CD4-positive, alpha-beta T cell (primary cell): ENCODE results near the gene SNRPD1. TPM values are rescaled to one million over a fixed set of nuclear protein-coding genes. Genes with fewer than 3 reads are reported as not detected.
A peak's percentile ranks its signal among the peaks of the same experiment; 100 is the strongest.
"Not testable (repeated sequence)": the region's sequence is repeated elsewhere in the genome, so short reads cannot be mapped to it uniquely, and the experiment has no call there.

Experiments
- ATAC-seq: fragments of 200-7000 bp; cut with Tn5 transposase; one replicate; pipeline ENCODE4 v1.10.0; 2022; ENCODE audit warnings: mild to moderate bottlenecking; ENCODE audit not compliant: poor library complexity
- CTCF ChIA-PET: fragments of 350-600 bp; sonication (Branson Sonifier 250); formaldehyde crosslinking; loops from one replicate; lab custom pipeline; 2021; ENCODE audit warnings: antibody characterized with exemption, inconsistent platforms; lab: Charles Lee
- POLR2A ChIA-PET: fragments of 350-600 bp; sonication (Branson Sonifier 250); formaldehyde crosslinking; loops from one replicate; lab custom pipeline; 2021; ENCODE audit warnings: antibody characterized with exemption, inconsistent platforms; lab: Charles Lee
- DNase-seq, 14 experiments: peaks; one replicate each; pipeline ENCODE4 v3.0.0-alpha.2; 2013 to 2020; ENCODE audit warnings: mixed read lengths in 2 of 14
- H3K27ac ChIP-seq, 2 donors: one replicate each; pipeline versions ENCODE4 v1.5.1 to v1.7.0; 2013; ENCODE audit warnings: low read length in 2 of 2, low read depth in 1 of 2, mild to moderate bottlenecking in 1 of 2
- H3K27me3 ChIP-seq, 2 experiments: 1 replicate in 1 of 2; 2 replicates in 1 of 2; pipeline versions ENCODE4 v1.6.1 to v1.7.0; 2013; ENCODE audit warnings: low read length in 2 of 2, control low read depth in 1 of 2, mild to moderate bottlenecking in 1 of 2, moderate library complexity in 1 of 2; ENCODE audit not compliant: insufficient read depth in 2 of 2, control insufficient read depth in 1 of 2
- H3K36me3 ChIP-seq: one replicate; pipeline ENCODE4 v1.6.1; 2013; ENCODE audit warnings: low read length, control low read depth; ENCODE audit not compliant: insufficient read depth
- H3K4me1 ChIP-seq: one replicate; pipeline ENCODE4 v1.6.1; 2013; ENCODE audit warnings: low read length, control low read depth; ENCODE audit not compliant: insufficient read depth
- H3K4me3 ChIP-seq: one replicate; pipeline ENCODE4 v1.5.1; 2013; ENCODE audit warnings: mild to moderate bottlenecking, low read length, moderate library complexity
- H3K9me3 ChIP-seq, 2 experiments: 1 replicate in 1 of 2; 2 replicates in 1 of 2; pipeline versions ENCODE4 v1.6.1 to v1.7.0; 2013; ENCODE audit warnings: low read length in 2 of 2, mild to moderate bottlenecking in 2 of 2, control low read depth in 1 of 2, moderate library complexity in 1 of 2; ENCODE audit not compliant: control insufficient read depth in 1 of 2, insufficient read depth in 1 of 2
- H3K27ac Mint-ChIP-seq: one replicate; pipeline ENCODE4 v1.8.0; 2020; ENCODE audit warnings: mixed read lengths
- H3K27me3 Mint-ChIP-seq: one replicate; pipeline ENCODE4 v1.8.0; 2021; ENCODE audit warnings: mixed read lengths
- H3K36me3 Mint-ChIP-seq: one replicate; pipeline ENCODE4 v1.8.0; 2021; ENCODE audit warnings: low read depth, mixed read lengths
- H3K4me1 Mint-ChIP-seq: one replicate; pipeline ENCODE4 v1.8.0; 2021; ENCODE audit warnings: low read depth, mixed read lengths
- H3K4me3 Mint-ChIP-seq: one replicate; pipeline ENCODE4 v1.8.0; 2020; ENCODE audit warnings: mild to moderate bottlenecking, mixed read lengths
- H3K9me3 Mint-ChIP-seq: one replicate; pipeline ENCODE4 v1.8.0; 2020; ENCODE audit warnings: mixed read lengths
- intact Hi-C, 2 experiments: fragments of 100-400 bp; cut with DNase I in 1 of 2; cut with micrococcal nuclease in 1 of 2; formaldehyde crosslinking; loops; one replicate each; pipeline versions ENCODE4 v1.15.1 to v1.9.0; 2023 to 2025; cut with DNase I, micrococcal nuclease
- total RNA-seq, 174 experiments: library from RNA in 2 of 174; stranded (reverse) in 2 of 174; gene quantifications; one replicate each; pipeline ENCODE4 v1.2.3 and lab custom pipeline; 2021 to 2026
- TF ChIP-seq, protein P1 (sequence below): fragments of 200-600 bp; IDR thresholded peaks from one replicate; pipeline ENCODE4 v1.8.0; 2022; ENCODE audit warnings: antibody characterized with exemption, mild to moderate bottlenecking

Gene SNRPD1
- total RNA-seq, 2 experiments from 2014 or later: 35.7 to 38.9 TPM

DNA sequence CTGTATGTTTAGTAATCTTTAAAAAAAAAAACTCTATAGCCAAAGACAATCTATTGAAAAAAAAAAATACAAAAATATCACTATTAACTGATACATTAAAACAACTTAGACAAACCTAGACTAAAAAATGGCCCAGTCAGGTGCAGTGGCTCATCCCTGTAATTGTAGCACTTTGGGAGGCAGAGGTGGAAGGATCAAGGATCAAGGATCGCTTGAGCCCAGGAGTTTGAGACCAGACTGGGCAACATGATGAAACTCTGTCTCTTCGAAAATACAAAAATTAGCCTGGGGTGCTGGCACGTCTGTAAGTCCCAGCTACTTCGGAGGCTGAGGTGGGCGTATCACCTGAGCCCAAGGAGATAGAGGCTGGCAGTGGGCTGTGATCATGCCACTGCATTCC lies 27.7 kb upstream of the SNRPD1 start:
- POLR2A ChIA-PET: no interaction called here
- ATAC-seq: no peak

DNA sequence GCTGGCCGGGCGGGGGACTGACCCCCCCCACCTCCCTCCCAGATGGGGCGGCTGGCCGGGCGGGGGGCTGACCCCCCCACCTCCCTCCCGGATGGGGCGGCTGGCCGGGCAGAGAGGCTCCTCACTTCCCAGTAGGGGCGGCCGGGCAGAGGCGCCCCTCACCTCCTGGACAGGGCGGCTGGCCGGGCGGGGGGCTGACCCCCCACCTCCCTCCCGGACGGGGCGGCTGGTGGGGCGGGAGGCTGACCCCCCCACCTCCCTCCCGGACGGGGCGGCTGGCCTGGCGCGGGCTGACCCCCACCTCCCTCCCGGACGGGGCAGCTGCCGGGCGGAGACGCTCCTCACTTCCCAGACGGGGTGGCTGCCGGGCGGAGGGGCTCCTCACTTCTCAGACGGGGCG lies 19.8 kb upstream of the SNRPD1 start:
- intact Hi-C loops, CTCF ChIA-PET, H3K27ac ChIP-seq, ATAC-seq, H3K27me3 Mint-ChIP-seq, H3K36me3 ChIP-seq, H3K4me3 Mint-ChIP-seq, H3K9me3 ChIP-seq, POLR2A ChIA-PET, H3K4me3 ChIP-seq, H3K9me3 Mint-ChIP-seq, DNase-seq, H3K27me3 ChIP-seq, H3K27ac Mint-ChIP-seq: not testable (repeated sequence)
- H3K4me1 Mint-ChIP-seq: peaks cover 37% of the 10 kb centered on the region
- peaks cover 15% of the 10 kb centered on the region for H3K4me1 ChIP-seq
- H3K36me3 Mint-ChIP-seq: peaks cover 41% of the 10 kb centered on the region

More for the DNA sequence above, 27.7 kb upstream of the SNRPD1 start:
- Histone ChIP-seq H3K27me3 (no peaks in the 10 kb centered on the region), H3K9me3 (no peaks in the 10 kb centered on the region), H3K4me1 (peaks cover 7% of the 10 kb centered on the region), H3K4me3 (no peak overlapping the region), H3K36me3 (peaks cover 27% of the 10 kb centered on the region), H3K27ac (no peak overlapping the region)
- Mint-ChIP-seq H3K27ac (peak overlapping the region; percentile 31), H3K4me3 (no peak overlapping the region), H3K27me3 (no peaks in the 10 kb centered on the region), H3K36me3 (peaks cover 59% of the 10 kb centered on the region), H3K4me1 (peaks cover 37% of the 10 kb centered on the region), H3K9me3 (no peaks in the 10 kb centered on the region)
- intact Hi-C loops: no loop called here
- CTCF ChIA-PET: interaction anchor here (1.5 kb wide), 1 partner anchor 16 kb away, joined by 3 read pairs; the partner anchor contains the start of gene ESCO1
- TF ChIP-seq, protein P1, sequence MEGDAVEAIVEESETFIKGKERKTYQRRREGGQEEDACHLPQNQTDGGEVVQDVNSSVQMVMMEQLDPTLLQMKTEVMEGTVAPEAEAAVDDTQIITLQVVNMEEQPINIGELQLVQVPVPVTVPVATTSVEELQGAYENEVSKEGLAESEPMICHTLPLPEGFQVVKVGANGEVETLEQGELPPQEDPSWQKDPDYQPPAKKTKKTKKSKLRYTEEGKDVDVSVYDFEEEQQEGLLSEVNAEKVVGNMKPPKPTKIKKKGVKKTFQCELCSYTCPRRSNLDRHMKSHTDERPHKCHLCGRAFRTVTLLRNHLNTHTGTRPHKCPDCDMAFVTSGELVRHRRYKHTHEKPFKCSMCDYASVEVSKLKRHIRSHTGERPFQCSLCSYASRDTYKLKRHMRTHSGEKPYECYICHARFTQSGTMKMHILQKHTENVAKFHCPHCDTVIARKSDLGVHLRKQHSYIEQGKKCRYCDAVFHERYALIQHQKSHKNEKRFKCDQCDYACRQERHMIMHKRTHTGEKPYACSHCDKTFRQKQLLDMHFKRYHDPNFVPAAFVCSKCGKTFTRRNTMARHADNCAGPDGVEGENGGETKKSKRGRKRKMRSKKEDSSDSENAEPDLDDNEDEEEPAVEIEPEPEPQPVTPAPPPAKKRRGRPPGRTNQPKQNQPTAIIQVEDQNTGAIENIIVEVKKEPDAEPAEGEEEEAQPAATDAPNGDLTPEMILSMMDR: no peak
- DNase-seq: no peak

DNA sequence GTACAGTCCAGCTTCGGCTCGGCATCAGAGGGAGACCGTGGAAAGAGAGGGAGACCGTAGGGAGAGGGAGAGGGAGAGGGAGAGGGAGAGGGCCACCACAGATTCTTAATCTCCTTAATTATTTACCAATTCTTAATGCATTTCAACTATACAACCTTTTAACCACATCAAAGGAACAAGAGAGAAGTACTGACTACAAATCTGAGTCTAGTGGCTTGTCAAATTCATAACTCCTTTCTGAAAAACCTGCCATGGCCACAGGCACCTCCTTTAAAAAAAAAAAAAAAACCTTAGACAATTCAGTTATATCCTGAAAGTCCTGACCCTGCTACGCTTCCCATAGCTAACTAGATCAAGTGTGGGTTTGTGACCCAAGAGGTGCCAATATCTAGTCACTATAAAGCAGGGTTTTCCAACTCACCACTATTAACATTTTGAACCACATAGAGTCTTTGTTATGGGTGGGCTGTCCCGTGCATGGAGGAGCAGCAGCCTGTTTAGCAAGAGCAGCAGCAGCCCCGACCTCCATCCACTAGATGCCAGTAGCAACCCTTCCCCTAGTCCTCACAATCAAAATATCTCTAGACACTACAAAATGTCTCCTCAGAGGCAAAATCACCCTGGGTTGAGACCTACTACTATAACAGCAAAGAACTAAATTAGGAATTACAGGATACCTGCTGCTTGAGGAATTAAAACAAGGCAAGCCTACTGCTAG lies 18.4 kb upstream of the SNRPD1 start:
- ChIA-PET POLR2A (interaction anchor here (1.0 kb wide), 1 partner anchor 9 kb away, joined by 3 read pairs; no protein-coding TSS in a partner anchor), CTCF (no interaction called here)
- H3K27me3 ChIP-seq: no peaks in the 10 kb centered on the region
- H3K27ac ChIP-seq: no peak overlapping the region
- H3K27me3 Mint-ChIP-seq: no peaks in the 10 kb centered on the region
- peaks cover 3% of the 10 kb centered on the region for H3K36me3 ChIP-seq
- H3K4me1 ChIP-seq: peaks cover 20% of the 10 kb centered on the region
- no peak overlapping the region for H3K4me3 ChIP-seq
- peaks cover 33% of the 10 kb centered on the region for H3K36me3 Mint-ChIP-seq
- ATAC-seq (peak; percentile 43), DNase-seq (peak in 2 of 14 experiments; percentile 22 to 40)
- no peak overlapping the region for H3K4me3 Mint-ChIP-seq
- no peaks in the 10 kb centered on the region for H3K9me3 ChIP-seq
- H3K4me1 Mint-ChIP-seq: peaks cover 42% of the 10 kb centered on the region
- H3K9me3 Mint-ChIP-seq: no peaks in the 10 kb centered on the region
- H3K27ac Mint-ChIP-seq: peak overlapping the region; percentile 15
- intact Hi-C loops: no loop called here
- TF ChIP-seq, protein P1: no peak
